Immature natural killer cell (primary cell): ENCODE measurements around the gene DPY19L1. TPM values are rescaled to one million over a fixed set of nuclear protein-coding genes. Genes with fewer than 3 reads are reported as not detected.
"Not testable (repeated sequence)": the region's sequence is repeated elsewhere in the genome, so short reads cannot be mapped to it uniquely, and the experiment has no call there.

ENCODE experiments used
- DNase-seq, 3 donors: peaks; one replicate each; pipeline ENCODE4 v3.0.0; 2022; ENCODE audit warnings: mixed read lengths in 1 of 3
- H3K27ac Mint-ChIP-seq, 6 donors: one replicate each; pipeline ENCODE4 v1.8.0; 2020; ENCODE audit warnings: mixed read lengths in 6 of 6, mild to moderate bottlenecking in 5 of 6, inconsistent platforms in 4 of 6, moderate library complexity in 3 of 6
- H3K27me3 Mint-ChIP-seq, 3 donors: one replicate each; pipeline ENCODE4 v1.8.0; 2020 to 2021; ENCODE audit warnings: low read depth in 3 of 3, mild to moderate bottlenecking in 3 of 3, mixed read lengths in 3 of 3, moderate library complexity in 3 of 3, inconsistent platforms in 1 of 3
- H3K36me3 Mint-ChIP-seq, 3 donors: one replicate each; pipeline ENCODE4 v1.8.0; 2020; ENCODE audit warnings: mixed read lengths in 3 of 3, inconsistent platforms in 2 of 3, mild to moderate bottlenecking in 2 of 3
- H3K4me1 Mint-ChIP-seq, 2 donors: one replicate each; pipeline ENCODE4 v1.8.0; 2020; ENCODE audit warnings: inconsistent platforms in 2 of 2, mild to moderate bottlenecking in 2 of 2, mixed read lengths in 2 of 2, moderate library complexity in 1 of 2
- H3K4me3 Mint-ChIP-seq, 5 donors: one replicate each; pipeline ENCODE4 v1.8.0; 2020; ENCODE audit warnings: mild to moderate bottlenecking in 5 of 5, mixed read lengths in 5 of 5, inconsistent platforms in 3 of 5, moderate library complexity in 3 of 5
- H3K9me3 Mint-ChIP-seq, 6 donors: one replicate each; pipeline ENCODE4 v1.8.0; 2020; ENCODE audit warnings: mild to moderate bottlenecking in 6 of 6, mixed read lengths in 6 of 6, inconsistent platforms in 4 of 6, moderate library complexity in 3 of 6
- polyA plus RNA-seq, 3 donors: library from polyadenylated mRNA; unstranded; fragments of 300-500 nt; fragmentation: Illumina TruSeq; gene quantifications; one replicate each; pipeline ENCODE4 v1.2.3, GENCODE V29; 2021

DPY19L1 gene
- polyA plus RNA-seq, 3 donors from 2014 or later, result 1.6 to 2.5 (median 1.8) TPM

GRCh38 chr7:34904987-34905386 is 132.3 kb downstream of the DPY19L1 start:
- Mint-ChIP-seq H3K4me3 (no peak overlapping the region), H3K9me3 (peaks cover 0 to 3% (median 0%) of the 10 kb centered on the region in 6 donors), H3K36me3 (no peaks in the 10 kb centered on the region), H3K27ac (no peak overlapping the region), H3K27me3 (peaks cover 2 to 6% (median 5%) of the 10 kb centered on the region in 3 donors), H3K4me1 (no peaks in the 10 kb centered on the region)
- no peak for DNase-seq

GRCh38 chr7:34903921-34904320 is 133.4 kb downstream of the DPY19L1 start:
- H3K9me3 Mint-ChIP-seq, H3K27ac Mint-ChIP-seq: not testable (repeated sequence)

GRCh38 chr7:34902182-34902581 is 135.1 kb downstream of the DPY19L1 start:
- Mint-ChIP-seq H3K36me3 (no peaks in the 10 kb centered on the region), H3K27me3 (peaks cover 0 to 12% (median 4%) of the 10 kb centered on the region in 3 donors), H3K9me3 (peaks cover 0 to 2% (median 0%) of the 10 kb centered on the region in 6 donors), H3K4me1 (no peaks in the 10 kb centered on the region), H3K4me3 (no peak overlapping the region), H3K27ac (no peak overlapping the region)
- no peak for DNase-seq

More at GRCh38 chr7:34903921-34904320, 133.4 kb downstream of the DPY19L1 start:
- not testable (repeated sequence) for H3K4me3 Mint-ChIP-seq, H3K27me3 Mint-ChIP-seq, H3K4me1 Mint-ChIP-seq, H3K36me3 Mint-ChIP-seq, DNase-seq

- DNase-seq, result no peak
- Mint-ChIP-seq H3K27ac (no peak overlapping the region), H3K4me3 (no peak overlapping the region), H3K27me3 (peaks cover 4 to 15% (median 4%) of the 10 kb centered on the region in 3 donors), H3K4me1 (no peaks in the 10 kb centered on the region), H3K36me3 (no peaks in the 10 kb centered on the region), H3K9me3 (peaks cover 0 to 6% (median 3%) of the 10 kb centered on the region in 6 donors)
These were observed 136.3 kb downstream of the DPY19L1 start for GRCh38 chr7:34900891-34901513.

GRCh38 chr7:34895202-34895601 is 142.1 kb downstream of the DPY19L1 start:
- H3K4me1 Mint-ChIP-seq, result no peaks in the 10 kb centered on the region
- H3K27ac Mint-ChIP-seq, result no peak overlapping the region
- no peak overlapping the region for H3K4me3 Mint-ChIP-seq

GRCh38 chr7:34889951-34890350 is 147.3 kb downstream of the DPY19L1 start:
- Mint-ChIP-seq H3K27me3 (peaks cover 0 to 5% (median 4%) of the 10 kb centered on the region in 3 donors), H3K4me3 (no peak overlapping the region), H3K36me3 (no peaks in the 10 kb centered on the region), H3K9me3 (peaks cover 2 to 12% (median 5%) of the 10 kb centered on the region in 6 donors), H3K4me1 (no peaks in the 10 kb centered on the region), H3K27ac (no peak overlapping the region)
- DNase-seq, result no peak

More at GRCh38 chr7:34895202-34895601, 142.1 kb downstream of the DPY19L1 start:
- H3K36me3 Mint-ChIP-seq, result no peaks in the 10 kb centered on the region
- no peak for DNase-seq
- H3K27me3 Mint-ChIP-seq, result peaks cover 4 to 15% (median 4%) of the 10 kb centered on the region in 3 donors
- peaks cover 2 to 24% (median 8%) of the 10 kb centered on the region in 6 donors for H3K9me3 Mint-ChIP-seq

GRCh38 chr7:34886856-34887255 is 150.4 kb downstream of the DPY19L1 start:
- Mint-ChIP-seq H3K27ac (no peak overlapping the region), H3K4me3 (no peak overlapping the region), H3K9me3 (peaks cover 2 to 13% (median 10%) of the 10 kb centered on the region in 6 donors), H3K4me1 (no peaks in the 10 kb centered on the region), H3K36me3 (no peaks in the 10 kb centered on the region), H3K27me3 (peaks cover 0 to 2% (median 2%) of the 10 kb centered on the region in 3 donors)
- DNase-seq, result no peak

- not testable (repeated sequence) for H3K4me3 Mint-ChIP-seq, DNase-seq, H3K27ac Mint-ChIP-seq, H3K36me3 Mint-ChIP-seq, H3K4me1 Mint-ChIP-seq, H3K27me3 Mint-ChIP-seq
- H3K9me3 Mint-ChIP-seq, result peaks cover 0 to 16% (median 10%) of the 10 kb centered on the region in 6 donors
These were observed 153.4 kb downstream of the DPY19L1 start for GRCh38 chr7:34883855-34884254.

- no peaks in the 10 kb centered on the region for H3K4me1 Mint-ChIP-seq
- peaks cover 1 to 3% (median 3%) of the 10 kb centered on the region in 3 donors for H3K27me3 Mint-ChIP-seq
- no peaks in the 10 kb centered on the region for H3K36me3 Mint-ChIP-seq
- H3K4me3 Mint-ChIP-seq, result no peak overlapping the region
- no peak for DNase-seq
- H3K27ac Mint-ChIP-seq, result no peak overlapping the region
- H3K9me3 Mint-ChIP-seq, result peaks cover 0 to 16% (median 9%) of the 10 kb centered on the region in 6 donors
These were observed 157.4 kb downstream of the DPY19L1 start for GRCh38 chr7:34879871-34880270.

GRCh38 chr7:34878944-34879735 is 158.1 kb downstream of the DPY19L1 start:
- not testable (repeated sequence) for H3K4me3 Mint-ChIP-seq, H3K4me1 Mint-ChIP-seq, DNase-seq, H3K36me3 Mint-ChIP-seq, H3K27me3 Mint-ChIP-seq, H3K27ac Mint-ChIP-seq
- peaks cover 0 to 15% (median 9%) of the 10 kb centered on the region in 6 donors for H3K9me3 Mint-ChIP-seq

Other genes with a start within 250 kb of the DPY19L1 start
- not detected for gene TBX20, start 216.6 kb upstream of the DPY19L1 start, polyA plus RNA-seq